Keratinocyte (primary cell): Measurements from ENCODE around the gene LMBR1. TPM values are rescaled to one million over a fixed set of nuclear protein-coding genes. Genes with fewer than 3 reads are reported as not detected.

ENCODE experiments used
- DNase-seq: peaks from one replicate; pipeline ENCODE4 v3.0.0-alpha.2; 2011; ENCODE audit warnings: low read depth, missing footprints, low spot score
- FAIRE-seq: peaks from 2 replicates; lab custom pipeline; 2011; peaks lifted over from hg19 to GRCh38; lab: Jason Lieb, UNC
- H2AFZ ChIP-seq: 2 replicates; pipeline ENCODE4 v1.6.0; 2012; ENCODE audit warnings: low read length, control low read depth, inconsistent platforms; ENCODE audit not compliant: control insufficient read depth
- H3K27ac ChIP-seq: 2 replicates; pipeline ENCODE4 v1.5.1; 2011; ENCODE audit warnings: low read length; ENCODE audit not compliant: control insufficient read depth, insufficient read depth
- H3K27me3 ChIP-seq: 3 replicates; pipeline ENCODE4 v1.6.0; 2011; ENCODE audit warnings: low read length; ENCODE audit not compliant: control insufficient read depth, insufficient read depth; ENCODE audit errors: extremely low read depth
- H3K36me3 ChIP-seq, 2 experiments: 2 replicates in 1 of 2; 3 replicates in 1 of 2; pipeline ENCODE4 v1.5.1; 2011; ENCODE audit warnings: low read length in 2 of 2, mild to moderate bottlenecking in 1 of 2; ENCODE audit not compliant: control insufficient read depth in 2 of 2, insufficient read depth in 2 of 2; ENCODE audit errors: extremely low read depth in 1 of 2
- H3K4me1 ChIP-seq: 3 replicates; pipeline ENCODE4 v1.5.1; 2011; ENCODE audit warnings: low read length; ENCODE audit not compliant: control insufficient read depth, insufficient read depth; ENCODE audit errors: extremely low read depth
- H3K4me2 ChIP-seq: 3 replicates; pipeline ENCODE4 v1.6.0; 2011; ENCODE audit warnings: low read depth, low read length; ENCODE audit not compliant: control insufficient read depth, insufficient read depth; ENCODE audit errors: extremely low read depth
- H3K4me3 ChIP-seq, 3 experiments: fragments of 200-600 bp in 1 of 3; sonication (generic) in 1 of 3; 2 replicates in 2 of 3; 3 replicates in 1 of 3; pipeline ENCODE4 v1.5.1; 2011 to 2016; ENCODE audit warnings: low read length in 3 of 3, mild to moderate bottlenecking in 3 of 3, control low read depth in 2 of 3, inconsistent platforms in 1 of 3, low read depth in 1 of 3, mixed read lengths in 1 of 3, mixed run types in 1 of 3, moderate library complexity in 1 of 3; ENCODE audit not compliant: control insufficient read depth in 2 of 3, insufficient read depth in 2 of 3; ENCODE audit errors: extremely low read depth in 1 of 3
- H3K79me2 ChIP-seq: 2 replicates; pipeline ENCODE4 v1.6.0; 2012; ENCODE audit warnings: low read length; ENCODE audit not compliant: control insufficient read depth, insufficient read depth
- H3K9ac ChIP-seq: 3 replicates; pipeline ENCODE4 v1.6.0; 2011; ENCODE audit warnings: low read length; ENCODE audit not compliant: control insufficient read depth, insufficient read depth; ENCODE audit errors: extremely low read depth
- H3K9me1 ChIP-seq: 3 replicates; pipeline ENCODE4 v1.6.0; 2011; ENCODE audit warnings: low read length; ENCODE audit not compliant: control insufficient read depth, insufficient read depth; ENCODE audit errors: extremely low read depth
- H3K9me3 ChIP-seq: 2 replicates; pipeline ENCODE4 v1.5.1; 2012; ENCODE audit warnings: low read depth, low read length; ENCODE audit not compliant: control insufficient read depth
- H4K20me1 ChIP-seq: 3 replicates; pipeline ENCODE4 v1.6.0; 2011; ENCODE audit warnings: low read length; ENCODE audit not compliant: control insufficient read depth, insufficient read depth; ENCODE audit errors: extremely low read depth
- EZH2 ChIP-seq: IDR thresholded peaks from one replicate; pipeline ENCODE4 v1.6.1; 2012; ENCODE audit warnings: inconsistent platforms, mild to moderate bottlenecking, low read length, moderate library complexity
- dilution Hi-C: fragments of 300-500 bp; cut with MboI; formaldehyde crosslinking; loops from one replicate; pipeline ENCODE4 v1.7.0; 2020; ENCODE audit warnings: low sequenced_read_pairs; ENCODE audit not compliant: extremely low pct_ligation_motif_present
- polyA plus RNA-seq, 5 experiments: library from polyadenylated mRNA; depleted of rRNA in 3 of 5; stranded (reverse) in 3 of 5; stranded (forward) in 1 of 5; unstranded in 1 of 5; fragments of >200 nt; gene quantifications; 1 replicate in 1 of 5; 2 replicates in 3 of 5; 3 replicates in 1 of 5; pipeline versions ENCODE4 v1.2.1 to v1.2.3, GENCODE V29; 2011 to 2012; ENCODE audit warnings: missing spikeins in 2 of 5, low read depth in 1 of 5, low replicate concordance in 1 of 5
- TF ChIP-seq, protein P1 (sequence below), 3 experiments: IDR thresholded peaks in 1 of 3; conservative IDR thresholded peaks in 1 of 3; optimal IDR thresholded peaks in 1 of 3; 2 replicates in 2 of 3; 3 replicates in 1 of 3; pipeline versions ENCODE3 to v1.5.1; 2011; ENCODE audit warnings: low read length in 3 of 3, mild to moderate bottlenecking in 3 of 3, moderate library complexity in 2 of 3, control low read depth in 1 of 3, inconsistent platforms in 1 of 3; ENCODE audit not compliant: insufficient read depth in 2 of 3; ENCODE audit errors: extremely low read depth in 1 of 3

The LMBR1 gene
- polyA plus RNA-seq, 1 donor (not counting 4 experiments of a cell fraction or from before 2014, with no cell fraction given): 30.2 TPM

DNA sequence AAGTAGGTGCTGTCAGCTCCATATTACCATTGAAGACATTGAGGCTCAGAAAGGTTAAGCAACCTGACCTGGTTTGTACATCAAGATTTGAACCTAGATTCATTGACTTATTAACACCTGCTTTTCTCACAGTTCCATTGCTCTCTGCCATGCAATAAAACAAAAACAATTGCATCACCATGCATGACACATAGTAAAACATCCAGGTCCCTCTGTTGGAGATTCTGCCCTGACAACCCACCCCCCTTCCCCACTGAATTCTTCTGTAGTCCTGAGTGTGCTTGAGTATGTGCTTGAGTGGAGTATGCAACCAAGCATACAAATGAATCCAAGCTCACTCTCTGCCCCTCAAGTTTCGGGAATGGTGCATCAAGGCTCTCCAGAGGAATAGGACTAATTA is 6.0 kb upstream of the LMBR1 start:
- DNase-seq (no peak), FAIRE-seq (no peak)
- Histone ChIP-seq H3K9me1 (no peaks in the 10 kb centered on the region), H3K36me3 (no peaks in the 10 kb centered on the region), H4K20me1 (no peaks in the 10 kb centered on the region), H3K4me1 (peaks cover 12% of the 10 kb centered on the region), H3K4me3 (no peak overlapping the region), H3K9me3 (no peaks in the 10 kb centered on the region), H3K79me2 (no peaks in the 10 kb centered on the region), H2AFZ (no peak overlapping the region), H3K27me3 (no peaks in the 10 kb centered on the region), H3K4me2 (no peak overlapping the region), H3K27ac (no peak overlapping the region), H3K9ac (no peak overlapping the region)
- TF ChIP-seq, protein P1, sequence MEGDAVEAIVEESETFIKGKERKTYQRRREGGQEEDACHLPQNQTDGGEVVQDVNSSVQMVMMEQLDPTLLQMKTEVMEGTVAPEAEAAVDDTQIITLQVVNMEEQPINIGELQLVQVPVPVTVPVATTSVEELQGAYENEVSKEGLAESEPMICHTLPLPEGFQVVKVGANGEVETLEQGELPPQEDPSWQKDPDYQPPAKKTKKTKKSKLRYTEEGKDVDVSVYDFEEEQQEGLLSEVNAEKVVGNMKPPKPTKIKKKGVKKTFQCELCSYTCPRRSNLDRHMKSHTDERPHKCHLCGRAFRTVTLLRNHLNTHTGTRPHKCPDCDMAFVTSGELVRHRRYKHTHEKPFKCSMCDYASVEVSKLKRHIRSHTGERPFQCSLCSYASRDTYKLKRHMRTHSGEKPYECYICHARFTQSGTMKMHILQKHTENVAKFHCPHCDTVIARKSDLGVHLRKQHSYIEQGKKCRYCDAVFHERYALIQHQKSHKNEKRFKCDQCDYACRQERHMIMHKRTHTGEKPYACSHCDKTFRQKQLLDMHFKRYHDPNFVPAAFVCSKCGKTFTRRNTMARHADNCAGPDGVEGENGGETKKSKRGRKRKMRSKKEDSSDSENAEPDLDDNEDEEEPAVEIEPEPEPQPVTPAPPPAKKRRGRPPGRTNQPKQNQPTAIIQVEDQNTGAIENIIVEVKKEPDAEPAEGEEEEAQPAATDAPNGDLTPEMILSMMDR (optimal IDR thresholded peaks at IDR 0.05 in 1 of 3, IDR thresholded peaks at IDR 0.05 in 1 of 3, conservative IDR thresholded peaks at IDR 0.05 in 1 of 3; ENCODE audit: extremely low read depth in 1 of 3, insufficient read depth in 2 of 3, low read length in 3 of 3): no peak
- TF ChIP-seq EZH2: no peak
- dilution Hi-C loops: no loop called here

DNA sequence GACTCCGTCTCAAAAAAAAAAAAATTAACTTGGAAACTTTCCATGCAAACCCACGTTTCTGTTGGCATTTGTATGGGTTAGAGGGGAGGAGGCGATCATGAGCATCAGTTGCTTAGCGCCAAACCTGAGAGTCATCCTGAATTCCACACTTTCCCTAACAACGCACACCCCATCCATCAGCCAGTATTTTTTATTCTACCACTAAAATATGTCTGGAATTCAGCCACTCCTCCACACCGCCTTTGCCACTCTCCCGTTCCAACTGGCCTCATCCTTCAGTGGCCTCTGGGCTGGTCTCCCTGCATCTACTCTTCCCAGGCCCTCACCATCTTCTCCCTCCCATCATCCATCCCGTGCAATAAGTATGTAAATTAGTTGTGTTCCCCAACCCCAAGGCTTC is 4.7 kb upstream of the LMBR1 start:
- no peak for FAIRE-seq
- H3K27ac ChIP-seq: no peak overlapping the region

More for the DNA sequence above, 4.7 kb upstream of the LMBR1 start:
- Histone ChIP-seq H3K79me2 (no peaks in the 10 kb centered on the region), H3K9me1 (no peaks in the 10 kb centered on the region), H3K4me2 (no peak overlapping the region), H2AFZ (no peak overlapping the region), H3K9ac (no peak overlapping the region), H3K4me1 (peaks cover 3% of the 10 kb centered on the region), H4K20me1 (no peaks in the 10 kb centered on the region), H3K4me3 (no peak overlapping the region), H3K9me3 (no peaks in the 10 kb centered on the region), H3K27me3 (no peaks in the 10 kb centered on the region), H3K36me3 (no peaks in the 10 kb centered on the region)
- TF ChIP-seq, protein P1 (optimal IDR thresholded peaks at IDR 0.05 in 1 of 3, IDR thresholded peaks at IDR 0.05 in 1 of 3, conservative IDR thresholded peaks at IDR 0.05 in 1 of 3; ENCODE audit: extremely low read depth in 1 of 3, insufficient read depth in 2 of 3, low read length in 3 of 3): no peak
- no peak for TF ChIP-seq EZH2
- DNase-seq: no peak
- dilution Hi-C loops: no loop called here
